ENCODE data around the gene DEPDC5.

GRCh38 chr22:31925056-31925455 lies 171.2 kb downstream of the DEPDC5 start:
- TF ChIP-seq, protein P1, sequence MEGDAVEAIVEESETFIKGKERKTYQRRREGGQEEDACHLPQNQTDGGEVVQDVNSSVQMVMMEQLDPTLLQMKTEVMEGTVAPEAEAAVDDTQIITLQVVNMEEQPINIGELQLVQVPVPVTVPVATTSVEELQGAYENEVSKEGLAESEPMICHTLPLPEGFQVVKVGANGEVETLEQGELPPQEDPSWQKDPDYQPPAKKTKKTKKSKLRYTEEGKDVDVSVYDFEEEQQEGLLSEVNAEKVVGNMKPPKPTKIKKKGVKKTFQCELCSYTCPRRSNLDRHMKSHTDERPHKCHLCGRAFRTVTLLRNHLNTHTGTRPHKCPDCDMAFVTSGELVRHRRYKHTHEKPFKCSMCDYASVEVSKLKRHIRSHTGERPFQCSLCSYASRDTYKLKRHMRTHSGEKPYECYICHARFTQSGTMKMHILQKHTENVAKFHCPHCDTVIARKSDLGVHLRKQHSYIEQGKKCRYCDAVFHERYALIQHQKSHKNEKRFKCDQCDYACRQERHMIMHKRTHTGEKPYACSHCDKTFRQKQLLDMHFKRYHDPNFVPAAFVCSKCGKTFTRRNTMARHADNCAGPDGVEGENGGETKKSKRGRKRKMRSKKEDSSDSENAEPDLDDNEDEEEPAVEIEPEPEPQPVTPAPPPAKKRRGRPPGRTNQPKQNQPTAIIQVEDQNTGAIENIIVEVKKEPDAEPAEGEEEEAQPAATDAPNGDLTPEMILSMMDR (IDR thresholded peaks at IDR 0.05; ENCODE audit: insufficient read depth, low read depth, low read length): no peak
- no peak for TF ChIP-seq EZH2 (IDR thresholded peaks at IDR 0.05; ENCODE audit: insufficient read depth, low read length)
